ENCODE results near the gene LRRC3.

DNA sequence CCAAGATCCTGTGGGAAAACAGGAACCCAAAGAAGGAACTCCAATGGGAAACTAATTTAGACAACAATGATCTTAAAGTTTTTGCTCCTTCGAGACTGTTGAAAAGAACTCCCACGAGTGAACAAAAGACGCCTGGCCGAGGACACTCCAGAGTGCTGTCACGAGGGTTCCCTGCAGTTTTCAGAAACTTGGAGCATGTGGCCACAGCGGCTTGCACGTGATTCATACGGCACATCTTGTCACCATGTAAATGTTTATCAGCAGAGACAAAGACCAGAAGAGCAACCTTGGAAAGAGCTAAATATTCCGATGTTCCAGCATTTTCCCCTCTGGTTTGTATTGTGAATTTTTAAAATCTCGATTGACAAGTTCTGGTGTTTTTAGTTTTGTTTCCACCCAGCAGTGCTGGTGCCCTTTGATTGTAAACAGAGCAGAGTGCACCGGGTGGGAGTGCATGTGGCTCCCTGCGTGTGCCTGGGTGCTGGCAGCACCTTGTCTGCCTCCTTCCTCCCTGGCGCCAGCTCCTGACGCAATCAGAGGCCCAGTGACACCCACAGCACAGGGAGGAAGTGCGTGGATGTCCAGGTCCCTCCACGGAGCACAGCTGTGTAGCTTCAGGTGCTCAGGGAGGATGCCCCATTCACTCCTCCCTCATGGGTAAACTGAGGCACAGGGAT lies 23.0 kb downstream of the LRRC3 start:
- TF ChIP-seq, protein P1, sequence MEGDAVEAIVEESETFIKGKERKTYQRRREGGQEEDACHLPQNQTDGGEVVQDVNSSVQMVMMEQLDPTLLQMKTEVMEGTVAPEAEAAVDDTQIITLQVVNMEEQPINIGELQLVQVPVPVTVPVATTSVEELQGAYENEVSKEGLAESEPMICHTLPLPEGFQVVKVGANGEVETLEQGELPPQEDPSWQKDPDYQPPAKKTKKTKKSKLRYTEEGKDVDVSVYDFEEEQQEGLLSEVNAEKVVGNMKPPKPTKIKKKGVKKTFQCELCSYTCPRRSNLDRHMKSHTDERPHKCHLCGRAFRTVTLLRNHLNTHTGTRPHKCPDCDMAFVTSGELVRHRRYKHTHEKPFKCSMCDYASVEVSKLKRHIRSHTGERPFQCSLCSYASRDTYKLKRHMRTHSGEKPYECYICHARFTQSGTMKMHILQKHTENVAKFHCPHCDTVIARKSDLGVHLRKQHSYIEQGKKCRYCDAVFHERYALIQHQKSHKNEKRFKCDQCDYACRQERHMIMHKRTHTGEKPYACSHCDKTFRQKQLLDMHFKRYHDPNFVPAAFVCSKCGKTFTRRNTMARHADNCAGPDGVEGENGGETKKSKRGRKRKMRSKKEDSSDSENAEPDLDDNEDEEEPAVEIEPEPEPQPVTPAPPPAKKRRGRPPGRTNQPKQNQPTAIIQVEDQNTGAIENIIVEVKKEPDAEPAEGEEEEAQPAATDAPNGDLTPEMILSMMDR (IDR thresholded peaks at IDR 0.05; ENCODE audit: low read depth, low read length) = no peak
- TF ChIP-seq POLR2A (IDR thresholded peaks at IDR 0.05; ENCODE audit: extremely low read depth, insufficient read length) (no peak), MYC (IDR thresholded peaks at IDR 0.05; ENCODE audit: low read depth, low read length) (no peak)
- TF ChIP-seq, protein P2, sequence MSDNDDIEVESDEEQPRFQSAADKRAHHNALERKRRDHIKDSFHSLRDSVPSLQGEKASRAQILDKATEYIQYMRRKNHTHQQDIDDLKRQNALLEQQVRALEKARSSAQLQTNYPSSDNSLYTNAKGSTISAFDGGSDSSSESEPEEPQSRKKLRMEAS (IDR thresholded peaks at IDR 0.05; ENCODE audit: low read depth, low read length) = no peak
